Keratinocyte (primary cell): ENCODE results near the gene NR1H2. TPM values are rescaled to one million over a fixed set of nuclear protein-coding genes. Genes with fewer than 3 reads are reported as not detected.
A peak's percentile ranks its signal among the peaks of the same experiment; 100 is the strongest.
"Not testable (repeated sequence)": the region's sequence is repeated elsewhere in the genome, so short reads cannot be mapped to it uniquely, and the experiment has no call there.

ENCODE experiments used
- DNase-seq: peaks from one replicate; pipeline ENCODE4 v3.0.0-alpha.2; 2011; ENCODE audit warnings: low read depth, missing footprints, low spot score
- FAIRE-seq: peaks from 2 replicates; lab custom pipeline; 2011; peaks lifted over from hg19 to GRCh38; lab: Jason Lieb, UNC
- H2AFZ ChIP-seq: 2 replicates; pipeline ENCODE4 v1.6.0; 2012; ENCODE audit warnings: low read length, control low read depth, inconsistent platforms; ENCODE audit not compliant: control insufficient read depth
- H3K27ac ChIP-seq: 2 replicates; pipeline ENCODE4 v1.5.1; 2011; ENCODE audit warnings: low read length; ENCODE audit not compliant: control insufficient read depth, insufficient read depth
- H3K27me3 ChIP-seq: 3 replicates; pipeline ENCODE4 v1.6.0; 2011; ENCODE audit warnings: low read length; ENCODE audit not compliant: control insufficient read depth, insufficient read depth; ENCODE audit errors: extremely low read depth
- H3K36me3 ChIP-seq, 2 experiments: 2 replicates in 1 of 2; 3 replicates in 1 of 2; pipeline ENCODE4 v1.5.1; 2011; ENCODE audit warnings: low read length in 2 of 2, mild to moderate bottlenecking in 1 of 2; ENCODE audit not compliant: control insufficient read depth in 2 of 2, insufficient read depth in 2 of 2; ENCODE audit errors: extremely low read depth in 1 of 2
- H3K4me1 ChIP-seq: 3 replicates; pipeline ENCODE4 v1.5.1; 2011; ENCODE audit warnings: low read length; ENCODE audit not compliant: control insufficient read depth, insufficient read depth; ENCODE audit errors: extremely low read depth
- H3K4me2 ChIP-seq: 3 replicates; pipeline ENCODE4 v1.6.0; 2011; ENCODE audit warnings: low read depth, low read length; ENCODE audit not compliant: control insufficient read depth, insufficient read depth; ENCODE audit errors: extremely low read depth
- H3K4me3 ChIP-seq, 3 experiments: fragments of 200-600 bp in 1 of 3; sonication (generic) in 1 of 3; 2 replicates in 2 of 3; 3 replicates in 1 of 3; pipeline ENCODE4 v1.5.1; 2011 to 2016; ENCODE audit warnings: low read length in 3 of 3, mild to moderate bottlenecking in 3 of 3, control low read depth in 2 of 3, inconsistent platforms in 1 of 3, low read depth in 1 of 3, mixed read lengths in 1 of 3, mixed run types in 1 of 3, moderate library complexity in 1 of 3; ENCODE audit not compliant: control insufficient read depth in 2 of 3, insufficient read depth in 2 of 3; ENCODE audit errors: extremely low read depth in 1 of 3
- H3K79me2 ChIP-seq: 2 replicates; pipeline ENCODE4 v1.6.0; 2012; ENCODE audit warnings: low read length; ENCODE audit not compliant: control insufficient read depth, insufficient read depth
- H3K9ac ChIP-seq: 3 replicates; pipeline ENCODE4 v1.6.0; 2011; ENCODE audit warnings: low read length; ENCODE audit not compliant: control insufficient read depth, insufficient read depth; ENCODE audit errors: extremely low read depth
- H3K9me1 ChIP-seq: 3 replicates; pipeline ENCODE4 v1.6.0; 2011; ENCODE audit warnings: low read length; ENCODE audit not compliant: control insufficient read depth, insufficient read depth; ENCODE audit errors: extremely low read depth
- H3K9me3 ChIP-seq: 2 replicates; pipeline ENCODE4 v1.5.1; 2012; ENCODE audit warnings: low read depth, low read length; ENCODE audit not compliant: control insufficient read depth
- H4K20me1 ChIP-seq: 3 replicates; pipeline ENCODE4 v1.6.0; 2011; ENCODE audit warnings: low read length; ENCODE audit not compliant: control insufficient read depth, insufficient read depth; ENCODE audit errors: extremely low read depth
- CTCF ChIP-seq, 3 experiments: IDR thresholded peaks in 1 of 3; conservative IDR thresholded peaks in 1 of 3; optimal IDR thresholded peaks in 1 of 3; 2 replicates in 2 of 3; 3 replicates in 1 of 3; pipeline versions ENCODE3 to v1.5.1; 2011; ENCODE audit warnings: low read length in 3 of 3, mild to moderate bottlenecking in 3 of 3, moderate library complexity in 2 of 3, control low read depth in 1 of 3, inconsistent platforms in 1 of 3; ENCODE audit not compliant: insufficient read depth in 2 of 3; ENCODE audit errors: extremely low read depth in 1 of 3
- EZH2 ChIP-seq: IDR thresholded peaks from one replicate; pipeline ENCODE4 v1.6.1; 2012; ENCODE audit warnings: inconsistent platforms, mild to moderate bottlenecking, low read length, moderate library complexity
- dilution Hi-C: fragments of 300-500 bp; cut with MboI; formaldehyde crosslinking; loops from one replicate; pipeline ENCODE4 v1.7.0; 2020; ENCODE audit warnings: low sequenced_read_pairs; ENCODE audit not compliant: extremely low pct_ligation_motif_present
- polyA plus RNA-seq, 5 experiments: library from polyadenylated mRNA; depleted of rRNA in 3 of 5; stranded (reverse) in 3 of 5; stranded (forward) in 1 of 5; unstranded in 1 of 5; fragments of >200 nt; gene quantifications; 1 replicate in 1 of 5; 2 replicates in 3 of 5; 3 replicates in 1 of 5; pipeline versions ENCODE4 v1.2.1 to v1.2.3, GENCODE V29; 2011 to 2012; ENCODE audit warnings: missing spikeins in 2 of 5, low read depth in 1 of 5, low replicate concordance in 1 of 5

NR1H2 gene
- polyA plus RNA-seq, 1 donor (not counting 4 experiments of a cell fraction or from before 2014, with no cell fraction given): 19.5 TPM

- H3K79me2 ChIP-seq: no peaks in the 10 kb centered on the region
- no peaks in the 10 kb centered on the region for H3K9me1 ChIP-seq
- no peaks in the 10 kb centered on the region for H3K9me3 ChIP-seq
- peak overlapping the region; percentile 32 for H3K4me2 ChIP-seq
- no peak overlapping the region for H3K9ac ChIP-seq
- no peak overlapping the region for H3K27ac ChIP-seq
- FAIRE-seq (no peak), DNase-seq (no peak)
- H4K20me1 ChIP-seq: no peaks in the 10 kb centered on the region
- no peaks in the 10 kb centered on the region for H3K36me3 ChIP-seq
- H2AFZ ChIP-seq: peak overlapping the region; percentile 40
- no peak overlapping the region for H3K4me3 ChIP-seq
- peaks cover 6% of the 10 kb centered on the region for H3K4me1 ChIP-seq
- H3K27me3 ChIP-seq: no peaks in the 10 kb centered on the region
- dilution Hi-C loops: no loop called here
- TF ChIP-seq EZH2 (no peak), CTCF (optimal IDR thresholded peaks at IDR 0.05 in 1 of 3, IDR thresholded peaks at IDR 0.05 in 1 of 3, conservative IDR thresholded peaks at IDR 0.05 in 1 of 3; ENCODE audit: extremely low read depth in 1 of 3, insufficient read depth in 2 of 3, low read length in 3 of 3) (peak; percentile 25 to 53 (median 39))
Observed at GRCh38 chr19:50349277-50350057, 26.8 kb upstream of the NR1H2 start.

GRCh38 chr19:50352242-50352641 lies 24.0 kb upstream of the NR1H2 start:
- H3K27me3 ChIP-seq: no peaks in the 10 kb centered on the region
- no peaks in the 10 kb centered on the region for H4K20me1 ChIP-seq
- H3K79me2 ChIP-seq: no peaks in the 10 kb centered on the region
- no peak overlapping the region for H3K4me2 ChIP-seq
- no peak for FAIRE-seq
- H3K27ac ChIP-seq: no peak overlapping the region
- no peaks in the 10 kb centered on the region for H3K36me3 ChIP-seq
- peaks cover 7% of the 10 kb centered on the region for H3K4me1 ChIP-seq
- dilution Hi-C loops: no loop called here
- H3K4me3 ChIP-seq: no peak overlapping the region
- H3K9me3 ChIP-seq: no peaks in the 10 kb centered on the region
- H2AFZ ChIP-seq: no peak overlapping the region
- no peak for DNase-seq
- H3K9ac ChIP-seq: no peak overlapping the region
- H3K9me1 ChIP-seq: no peaks in the 10 kb centered on the region
- no peak for TF ChIP-seq EZH2
- no peak for TF ChIP-seq CTCF (optimal IDR thresholded peaks at IDR 0.05 in 1 of 3, IDR thresholded peaks at IDR 0.05 in 1 of 3, conservative IDR thresholded peaks at IDR 0.05 in 1 of 3; ENCODE audit: extremely low read depth in 1 of 3, insufficient read depth in 2 of 3, low read length in 3 of 3)

DNA sequence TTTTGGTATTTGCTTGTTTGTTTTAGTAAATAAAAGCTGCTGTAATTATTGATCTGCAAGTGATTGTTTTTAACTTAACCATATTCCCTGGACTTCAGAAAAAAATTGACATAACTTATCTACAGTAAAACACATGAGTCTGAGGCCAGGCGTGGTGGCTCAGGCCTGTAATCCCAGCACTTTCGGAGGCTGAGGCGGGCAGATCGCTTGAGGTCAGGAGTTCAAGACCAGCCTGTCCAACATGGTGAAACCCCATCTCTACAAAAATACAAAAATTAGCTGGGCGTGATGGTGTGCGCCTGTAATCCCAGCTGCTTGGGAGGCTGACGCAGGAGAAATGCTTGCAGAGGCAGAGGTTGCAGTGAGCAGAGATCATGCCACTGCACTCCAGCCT lies 22.8 kb upstream of the NR1H2 start:
- H4K20me1 ChIP-seq, dilution Hi-C loops, H3K9me3 ChIP-seq, DNase-seq, H3K4me1 ChIP-seq, H3K9me1 ChIP-seq, H3K36me3 ChIP-seq, H3K9ac ChIP-seq, H3K27ac ChIP-seq, H2AFZ ChIP-seq, H3K27me3 ChIP-seq, H3K4me3 ChIP-seq, H3K79me2 ChIP-seq, H3K4me2 ChIP-seq, FAIRE-seq: not testable (repeated sequence)
